ENCODE measurements around the gene KMT2C. TPM values are rescaled to one million over a fixed set of nuclear protein-coding genes. Genes with fewer than 3 reads are reported as not detected.
A peak's percentile ranks its signal among the peaks of the same experiment; 100 is the strongest.
"Not testable (repeated sequence)": the region's sequence is repeated elsewhere in the genome, so short reads cannot be mapped to it uniquely, and the experiment has no call there.

The KMT2C gene
- total RNA-seq, 1 donor from 2014 or later, result 21.1 TPM

DNA sequence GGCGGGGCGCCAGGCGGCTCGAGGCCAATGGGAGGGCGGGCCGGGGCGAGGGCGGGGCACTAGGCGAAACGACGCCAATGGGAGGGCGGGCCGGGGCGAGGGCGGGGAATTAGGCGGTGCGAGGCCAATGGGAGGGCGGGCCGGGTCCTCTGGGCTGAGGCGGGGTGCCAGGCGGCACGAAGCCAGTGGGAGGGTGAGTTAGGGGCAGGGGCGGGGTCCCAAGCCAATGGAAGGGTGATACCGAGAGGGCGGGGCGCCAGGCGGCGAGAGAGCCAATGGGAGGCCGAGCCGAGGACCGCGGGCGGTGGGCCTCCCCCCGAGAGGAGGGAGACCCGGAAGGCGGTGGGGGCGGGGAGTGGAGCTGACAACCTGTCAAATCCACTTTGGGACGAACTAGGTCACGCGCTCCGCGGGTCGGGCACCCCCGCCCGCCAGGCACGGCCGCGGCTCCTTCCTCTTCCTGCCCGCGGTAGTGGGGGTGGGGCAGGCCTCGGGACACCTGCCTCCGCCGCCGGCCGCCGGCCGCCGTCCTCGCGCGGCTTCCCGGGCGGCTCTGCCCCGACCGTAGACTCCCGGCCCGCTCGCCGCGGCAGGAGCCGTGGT is 28.0 kb upstream of the KMT2C start:
- H3K27me3 ChIP-seq (ENCODE audit: control insufficient read depth, insufficient read depth, low read length), result no peaks in the 10 kb centered on the region
- FAIRE-seq, result no peak
- TF ChIP-seq, protein P1, sequence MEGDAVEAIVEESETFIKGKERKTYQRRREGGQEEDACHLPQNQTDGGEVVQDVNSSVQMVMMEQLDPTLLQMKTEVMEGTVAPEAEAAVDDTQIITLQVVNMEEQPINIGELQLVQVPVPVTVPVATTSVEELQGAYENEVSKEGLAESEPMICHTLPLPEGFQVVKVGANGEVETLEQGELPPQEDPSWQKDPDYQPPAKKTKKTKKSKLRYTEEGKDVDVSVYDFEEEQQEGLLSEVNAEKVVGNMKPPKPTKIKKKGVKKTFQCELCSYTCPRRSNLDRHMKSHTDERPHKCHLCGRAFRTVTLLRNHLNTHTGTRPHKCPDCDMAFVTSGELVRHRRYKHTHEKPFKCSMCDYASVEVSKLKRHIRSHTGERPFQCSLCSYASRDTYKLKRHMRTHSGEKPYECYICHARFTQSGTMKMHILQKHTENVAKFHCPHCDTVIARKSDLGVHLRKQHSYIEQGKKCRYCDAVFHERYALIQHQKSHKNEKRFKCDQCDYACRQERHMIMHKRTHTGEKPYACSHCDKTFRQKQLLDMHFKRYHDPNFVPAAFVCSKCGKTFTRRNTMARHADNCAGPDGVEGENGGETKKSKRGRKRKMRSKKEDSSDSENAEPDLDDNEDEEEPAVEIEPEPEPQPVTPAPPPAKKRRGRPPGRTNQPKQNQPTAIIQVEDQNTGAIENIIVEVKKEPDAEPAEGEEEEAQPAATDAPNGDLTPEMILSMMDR (IDR thresholded peaks at IDR 0.05; ENCODE audit: insufficient read depth, low read length, severe bottlenecking), result no peak
- H3K4me3 ChIP-seq (ENCODE audit: low read depth, low read length), result peak overlapping the region; percentile 82
- no peaks in the 10 kb centered on the region for H3K36me3 ChIP-seq (ENCODE audit: control insufficient read depth, insufficient read depth, low read length)
- DNase-seq (ENCODE audit: low read depth), result peak; percentile 89

DNA sequence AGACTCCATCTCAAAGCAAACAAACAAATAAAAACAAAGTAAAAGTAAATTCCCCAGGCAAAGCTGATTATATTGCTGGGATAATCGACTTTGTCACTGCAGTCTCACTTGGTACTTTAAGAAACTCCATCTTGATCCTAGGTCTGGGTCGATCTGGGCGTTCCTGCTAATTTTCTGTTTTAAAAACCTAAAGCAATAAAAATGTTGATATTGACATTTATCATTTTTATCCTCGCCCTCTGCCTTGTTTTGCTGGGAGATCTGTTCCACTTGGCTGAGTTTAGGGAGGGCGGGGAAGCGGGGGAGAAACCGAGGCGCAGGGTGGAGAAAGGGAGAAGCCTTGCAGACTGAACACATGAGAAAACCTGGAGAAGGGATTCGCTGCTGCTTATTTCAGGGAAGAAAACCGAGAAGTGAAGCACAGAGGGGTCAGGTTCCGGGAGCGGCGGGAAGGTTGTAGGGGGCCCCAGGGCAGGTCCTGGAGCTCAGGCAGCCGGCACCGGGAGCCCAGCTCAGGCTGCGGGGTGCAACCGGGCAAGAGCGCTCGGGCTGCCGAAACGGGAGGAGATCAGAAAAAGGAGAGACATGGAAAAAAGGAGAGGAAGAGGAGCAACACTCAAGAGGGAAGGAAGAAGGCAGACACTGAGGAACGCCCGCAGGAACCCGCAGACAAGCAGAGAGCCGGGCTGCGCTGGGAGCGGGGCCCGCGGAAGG is 27.3 kb upstream of the KMT2C start:
- DNase-seq (ENCODE audit: low read depth), result peak; percentile 18
- TF ChIP-seq, protein P1 (IDR thresholded peaks at IDR 0.05; ENCODE audit: insufficient read depth, low read length, severe bottlenecking), result no peak

DNA sequence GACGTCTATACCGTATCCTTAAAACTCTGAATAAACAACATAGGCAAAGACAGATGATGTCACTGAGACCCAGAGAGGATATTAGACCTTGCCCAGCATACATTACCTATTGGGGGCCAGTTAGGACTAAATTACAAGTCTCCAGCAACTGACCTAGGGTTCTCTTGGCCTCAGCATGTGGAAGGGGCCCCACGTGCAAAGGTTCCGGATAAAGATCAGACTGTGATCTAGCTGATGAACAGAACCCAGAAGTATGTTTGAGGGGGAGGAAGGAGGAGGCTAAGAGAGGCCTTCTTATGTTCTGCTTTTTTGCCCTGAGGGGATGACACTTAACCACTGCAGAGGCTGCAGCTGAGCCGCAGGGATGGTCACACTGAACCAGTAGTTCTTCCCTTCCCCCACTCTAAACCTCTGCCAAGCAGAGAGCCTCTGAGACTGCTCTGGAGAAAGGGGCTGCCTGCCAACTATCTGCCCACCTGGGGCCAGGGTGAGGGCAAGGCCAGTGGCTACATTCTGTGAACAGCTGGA is 24.0 kb upstream of the KMT2C start:
- TF ChIP-seq, protein P1 (IDR thresholded peaks at IDR 0.05; ENCODE audit: insufficient read depth, low read length, severe bottlenecking), result no peak
- DNase-seq (ENCODE audit: low read depth) (no peak), FAIRE-seq (no peak)
- H3K36me3 ChIP-seq (ENCODE audit: control insufficient read depth, insufficient read depth, low read length), result no peaks in the 10 kb centered on the region
- H3K27me3 ChIP-seq (ENCODE audit: control insufficient read depth, insufficient read depth, low read length), result no peaks in the 10 kb centered on the region
- H3K4me3 ChIP-seq (ENCODE audit: low read depth, low read length), result no peak overlapping the region

More for the DNA sequence above, 27.3 kb upstream of the KMT2C start:
- no peaks in the 10 kb centered on the region for H3K36me3 ChIP-seq (ENCODE audit: control insufficient read depth, insufficient read depth, low read length)
- H3K27me3 ChIP-seq (ENCODE audit: control insufficient read depth, insufficient read depth, low read length), result no peaks in the 10 kb centered on the region
- H3K4me3 ChIP-seq (ENCODE audit: low read depth, low read length), result peak overlapping the region; percentile 65
- no peak for FAIRE-seq

DNA sequence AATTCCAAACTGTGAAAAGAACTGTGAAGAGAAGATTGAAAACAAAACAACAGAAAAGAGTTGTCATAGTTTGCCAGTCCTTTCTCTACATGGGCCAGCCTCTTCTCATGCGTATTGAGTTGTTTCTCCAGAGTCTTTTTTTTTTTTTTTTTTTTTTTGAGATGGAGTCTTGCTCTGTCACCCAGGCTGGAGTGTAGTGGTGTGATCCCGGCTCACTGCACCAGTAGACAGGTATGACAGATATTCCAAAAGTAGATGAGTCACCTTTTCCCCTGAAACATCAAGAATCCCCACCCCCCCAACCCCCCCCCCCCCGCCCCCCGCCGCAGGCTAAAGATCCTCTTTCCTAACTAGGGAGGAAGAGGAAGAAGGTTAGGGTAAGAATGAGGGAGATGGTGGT is 15.6 kb upstream of the KMT2C start:
- DNase-seq (ENCODE audit: low read depth) (no peak), FAIRE-seq (no peak)
- no peaks in the 10 kb centered on the region for H3K27me3 ChIP-seq (ENCODE audit: control insufficient read depth, insufficient read depth, low read length)
- TF ChIP-seq, protein P1 (IDR thresholded peaks at IDR 0.05; ENCODE audit: insufficient read depth, low read length, severe bottlenecking), result no peak
- no peaks in the 10 kb centered on the region for H3K36me3 ChIP-seq (ENCODE audit: control insufficient read depth, insufficient read depth, low read length)
- H3K4me3 ChIP-seq (ENCODE audit: low read depth, low read length), result no peak overlapping the region

DNA sequence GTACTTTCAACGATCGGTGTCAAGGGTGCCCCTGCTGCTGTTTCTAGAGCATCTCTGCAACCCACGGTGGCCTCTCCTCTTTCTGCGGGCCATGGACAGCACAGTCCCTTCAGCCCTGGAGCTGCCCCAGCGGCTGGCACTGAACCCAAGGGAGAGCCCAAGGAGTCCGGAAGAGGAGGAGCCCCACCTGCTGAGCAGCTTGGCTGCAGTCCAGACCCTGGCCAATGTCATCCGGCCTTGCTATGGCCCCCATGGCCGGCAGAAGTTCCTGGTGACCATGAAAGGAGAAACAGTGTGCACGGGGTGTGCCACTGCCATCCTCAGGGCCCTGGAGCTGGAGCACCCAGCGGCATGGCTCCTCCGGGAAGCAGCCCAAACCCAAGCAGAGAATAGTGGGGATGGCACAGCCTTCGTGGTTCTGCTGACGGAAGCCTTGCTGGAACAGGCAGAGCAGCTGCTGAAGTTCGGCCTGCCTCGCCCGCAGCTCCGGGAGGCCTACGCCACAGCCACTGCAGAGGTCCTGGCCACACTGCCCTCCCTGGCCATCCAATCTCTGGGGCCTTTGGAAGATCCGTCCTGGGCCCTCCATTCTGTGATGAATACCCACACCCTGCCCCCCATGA is 9.7 kb upstream of the KMT2C start:
- not testable (repeated sequence) for H3K27me3 ChIP-seq (ENCODE audit: control insufficient read depth, insufficient read depth, low read length); H3K4me3 ChIP-seq (ENCODE audit: low read depth, low read length); H3K36me3 ChIP-seq (ENCODE audit: control insufficient read depth, insufficient read depth, low read length); FAIRE-seq; DNase-seq (ENCODE audit: low read depth)

DNA sequence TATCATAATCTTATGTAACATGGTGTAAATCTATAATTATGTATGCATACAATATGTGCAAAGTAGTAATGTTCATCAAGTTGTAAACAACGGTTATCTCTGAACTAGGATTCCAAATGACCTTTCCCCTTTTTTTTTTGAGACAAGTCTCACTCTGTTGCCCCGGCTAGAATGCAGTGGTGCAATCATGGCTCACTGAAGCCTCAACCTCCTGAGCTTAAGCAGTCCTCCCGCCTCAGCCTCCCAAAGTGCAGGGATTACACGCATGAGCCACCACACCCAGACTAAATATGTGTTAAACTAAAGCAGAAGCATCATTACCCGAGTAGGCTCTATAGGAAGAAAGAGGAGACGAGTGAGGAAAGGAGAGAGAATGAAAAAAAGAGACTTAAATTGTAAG is 7.8 kb upstream of the KMT2C start:
- Histone ChIP-seq H3K36me3 (ENCODE audit: control insufficient read depth, insufficient read depth, low read length) (no peaks in the 10 kb centered on the region), H3K27me3 (ENCODE audit: control insufficient read depth, insufficient read depth, low read length) (no peaks in the 10 kb centered on the region), H3K4me3 (ENCODE audit: low read depth, low read length) (no peak overlapping the region)
- TF ChIP-seq, protein P1 (IDR thresholded peaks at IDR 0.05; ENCODE audit: insufficient read depth, low read length, severe bottlenecking), result no peak
- FAIRE-seq (no peak), DNase-seq (ENCODE audit: low read depth) (no peak)
